Measurements from ENCODE around the gene IFNAR2. TPM values are rescaled to one million over a fixed set of nuclear protein-coding genes. Genes with fewer than 3 reads are reported as not detected.

IFNAR2 gene
- total and polyA plus RNA-seq, 2 experiments from 2014 or later = 16.8 to 18.2 TPM

- Mint-ChIP-seq H3K4me3 (no peak overlapping the region), H3K9me3 (peaks cover 4% of the 10 kb centered on the region; the same call in 1 of the 3 replicates), H3K4me1 (peaks cover 16% of the 10 kb centered on the region), H3K27me3 (ENCODE audit: insufficient read depth, low read depth, poor library complexity) (peaks cover 12% of the 10 kb centered on the region), H3K36me3 (ENCODE audit: low read depth) (peaks cover 31% of the 10 kb centered on the region), H3K27ac (no peak overlapping the region)
- Histone ChIP-seq H4K20me1 (replicated peaks; ENCODE audit: insufficient read depth) (no peaks in the 10 kb centered on the region), H3F3A (replicated peaks; ENCODE audit: low read depth) (0 out of 2 replicates have a peak, but pooled peaks cover 4% of the 10 kb centered on the region), H2AFZ (no peak overlapping the region), H3K4me2 (no peak overlapping the region), H3K4me1 (ENCODE audit: insufficient read depth) (peaks cover 18% of the 10 kb centered on the region), H3K4me3 (no peak overlapping the region), H3K27ac (ENCODE audit: low read depth) (no peak overlapping the region), H3K9me2 (ENCODE audit: insufficient read depth) (0 out of 2 replicates have a peak, but pooled peaks cover 3% of the 10 kb centered on the region), H3K27me3 (ENCODE audit: insufficient read depth) (no peaks in the 10 kb centered on the region), H3K79me2 (replicated peaks; ENCODE audit: insufficient read depth) (no peaks in the 10 kb centered on the region), H3K36me3 (ENCODE audit: insufficient read depth) (no peaks in the 10 kb centered on the region)
- no peak for TF ChIP-seq STAT1 (IDR thresholded peaks at IDR 0.05; ENCODE audit: unreplicated experiment)
- TF ChIP-seq NANOG (IDR thresholded peaks at IDR 0.05; ENCODE audit: borderline replicate concordance) = no peak
- DNase-seq (ENCODE audit: low spot score) (no peak), ATAC-seq (no peak)
These were observed 31.9 kb downstream of the IFNAR2 start for GRCh38 chr21:33261635-33262034.

- H3K79me2 ChIP-seq (replicated peaks; ENCODE audit: insufficient read depth) = no peaks in the 10 kb centered on the region
- no peaks in the 10 kb centered on the region for H3K27me3 ChIP-seq (ENCODE audit: insufficient read depth)
- no peak for ATAC-seq
- Mint-ChIP-seq H3K36me3 (ENCODE audit: low read depth) (peaks cover 18% of the 10 kb centered on the region), H3K4me3 (no peak overlapping the region), H3K4me1 (peaks cover 24% of the 10 kb centered on the region), H3K27me3 (ENCODE audit: insufficient read depth, low read depth, poor library complexity) (peaks cover 13% of the 10 kb centered on the region), H3K9me3 (no peaks in the 10 kb centered on the region), H3K27ac (no peak overlapping the region)
- no peak for DNase-seq (ENCODE audit: low spot score)
- H4K20me1 ChIP-seq (replicated peaks; ENCODE audit: insufficient read depth) = no peaks in the 10 kb centered on the region
- no peak overlapping the region for H2AFZ ChIP-seq
- H3K36me3 ChIP-seq (ENCODE audit: insufficient read depth) = no peaks in the 10 kb centered on the region
- H3K9me2 ChIP-seq (ENCODE audit: insufficient read depth) = 0 out of 2 replicates have a peak, but pooled peaks cover 2% of the 10 kb centered on the region
- H3F3A ChIP-seq (replicated peaks; ENCODE audit: low read depth) = 0 out of 2 replicates have a peak, but pooled peaks cover 9% of the 10 kb centered on the region
- H3K4me3 ChIP-seq = no peak overlapping the region
- no peak overlapping the region for H3K27ac ChIP-seq (ENCODE audit: low read depth)
- H3K4me1 ChIP-seq (ENCODE audit: insufficient read depth) = peaks cover 24% of the 10 kb centered on the region
- no peak overlapping the region for H3K4me2 ChIP-seq
- TF ChIP-seq REST (IDR thresholded peaks at IDR 0.05; ENCODE audit: unreplicated experiment) (no peak), EZH2 (IDR thresholded peaks at IDR 0.05; ENCODE audit: low read depth, unreplicated experiment) (no peak), POLR2AphosphoS5 (IDR thresholded peaks at IDR 0.05; ENCODE audit: low read depth) (no peak), STAT1 (IDR thresholded peaks at IDR 0.05; ENCODE audit: unreplicated experiment) (no peak), CTCF (conservative IDR thresholded peaks at IDR 0.05; ENCODE audit: low read depth in 2 of 2) (no peak), EZH2phosphoT487 (IDR thresholded peaks at IDR 0.05; ENCODE audit: unreplicated experiment) (no peak), NANOG (IDR thresholded peaks at IDR 0.05; ENCODE audit: borderline replicate concordance) (no peak), ZNF462 (CRISPR knock-in tag; IDR thresholded peaks at IDR 0.05) (no peak), CREB1 (CRISPR knock-in tag; IDR thresholded peaks at IDR 0.05; ENCODE audit: low read depth) (no peak), JUNB (IDR thresholded peaks at IDR 0.05; ENCODE audit: unreplicated experiment) (no peak), ZNF114 (CRISPR knock-in tag; IDR thresholded peaks at IDR 0.05) (no peak)
These were observed 33.2 kb downstream of the IFNAR2 start for GRCh38 chr21:33262921-33263320.
